ENCODE data around the gene SYNJ2BP.

SYNJ2BP gene

GRCh38 chr14:70391493-70392391 is 25.1 kb downstream of the SYNJ2BP start:
- DNase-seq (ENCODE audit: low spot score) = no peak

GRCh38 chr14:70382536-70382935 is 34.4 kb downstream of the SYNJ2BP start:
- no peak for DNase-seq (ENCODE audit: low spot score)

GRCh38 chr14:70380824-70381223 is 36.1 kb downstream of the SYNJ2BP start:
- no peak for DNase-seq (ENCODE audit: low spot score)

- DNase-seq (ENCODE audit: low spot score) = no peak
These were observed 38.2 kb downstream of the SYNJ2BP start for GRCh38 chr14:70378696-70379095.

Measured in D341Med (cell line).